Transverse colon (tissue), 4 donors: Measurements from ENCODE around the gene HERC2. TPM values are rescaled to one million over a fixed set of nuclear protein-coding genes. Genes with fewer than 3 reads are reported as not detected.

Experiments
- DNase-seq: peaks from one replicate; pipeline ENCODE4 v3.0.0-alpha.2; 2019
- H3K27ac ChIP-seq, 4 donors: fragments of 200-600 bp; sonication (generic); 2 replicates each; pipeline ENCODE4 v1.5.1; 2016 to 2018; ENCODE audit warnings: inconsistent platforms in 4 of 4
- H3K27me3 ChIP-seq: fragments of 200-600 bp; sonication (generic); 2 replicates; pipeline ENCODE4 v1.5.1; 2017; ENCODE audit warnings: inconsistent platforms
- H3K36me3 ChIP-seq, 4 donors: fragments of 200-600 bp; sonication (generic); 2 replicates each; pipeline ENCODE4 v1.5.1; 2017 to 2019; ENCODE audit warnings: inconsistent platforms in 4 of 4
- H3K4me1 ChIP-seq, 4 donors: fragments of 200-600 bp; sonication (generic); 2 replicates each; pipeline ENCODE4 v1.5.1; 2017 to 2020; ENCODE audit warnings: inconsistent platforms in 4 of 4
- H3K4me3 ChIP-seq, 4 donors: fragments of 200-600 bp; sonication (generic); 1 replicate in 1 of 4; 2 replicates in 3 of 4; pipeline versions ENCODE4 v1.5.1 to v1.6.1; 2017 to 2019; ENCODE audit warnings: inconsistent platforms in 4 of 4
- H3K9me3 ChIP-seq, 2 donors: fragments of 200-600 bp; sonication (generic); 2 replicates each; pipeline ENCODE4 v1.5.1; 2017 to 2019; ENCODE audit warnings: inconsistent platforms in 2 of 2
- EP300 ChIP-seq: sonication (generic); formaldehyde crosslinking; IDR thresholded peaks from one replicate; pipeline ENCODE4 v1.6.1; 2017; ENCODE audit warnings: antibody characterized with exemption, low read depth
- POLR2A ChIP-seq: fragments of 450-650 bp; IDR thresholded peaks from one replicate; pipeline ENCODE4 v1.6.1; 2016; ENCODE audit warnings: antibody characterized with exemption, mild to moderate bottlenecking, moderate library complexity
- POLR2AphosphoS5 ChIP-seq, 3 donors: sonication (generic); formaldehyde crosslinking; IDR thresholded peaks; one replicate each; pipeline ENCODE4 v1.6.1; 2016; ENCODE audit warnings: antibody characterized with exemption in 3 of 3
- WGBS, 2 donors: methylation state at CpG; one replicate each; pipeline ENCODE4 v1.1.5; 2018; ENCODE audit warnings: low coverage in 1 of 2; 5-methylcytosine and 5-hydroxymethylcytosine counted together
- in situ Hi-C, 4 donors: fragments of 200-750 bp; cut with MboI; loops; one replicate each; pipeline versions ENCODE4 v1.15.0 to v1.15.1; 2017; ENCODE audit warnings: low sequenced_read_pairs in 3 of 4, low pct_ligation_motif_present in 1 of 4, low pct_unique_long_range_greater_than_20kb in 1 of 4
- intact Hi-C: fragments of 100-400 bp; cut with DNase I; formaldehyde crosslinking; loops from one replicate; pipeline ENCODE4 v1.15.1; 2023; ENCODE audit warnings: low total_unique reads
- total RNA-seq, 4 donors: library from RNA; depleted of rRNA; stranded (reverse); fragments of >200 nt; gene quantifications; one replicate each; pipeline ENCODE4 v1.1.0, GENCODE V29; 2016
- TF ChIP-seq, protein P1 (sequence below), 5 experiments: fragments of 200-600 bp in 3 of 5; fragments of 450-650 bp in 2 of 5; sonication (generic) in 3 of 5; IDR thresholded peaks; 1 replicate in 2 of 5; 2 replicates in 3 of 5; pipeline ENCODE4 v1.5.1; 2016 to 2017; ENCODE audit warnings: antibody characterized with exemption in 5 of 5, inconsistent platforms in 3 of 5, mild to moderate bottlenecking in 2 of 5, moderate library complexity in 1 of 5

HERC2 gene
- total RNA-seq, 4 donors from 2014 or later = 64.9 to 182 (median 83.7) TPM

- H3K4me1 ChIP-seq = no peaks in the 10 kb centered on the region
- in situ Hi-C loops = no loop called here
- no peak for DNase-seq
- H3K4me3 ChIP-seq = no peak overlapping the region
- 92% methylated on average over 11 of the region's 11 CpGs; no CpG with 5 or more reads in 1 of the 2 donors for WGBS, 2 donors
- H3K27ac ChIP-seq = no peak overlapping the region
- H3K9me3 ChIP-seq = no peaks in the 10 kb centered on the region
- intact Hi-C loops = no loop called here
- no peaks in the 10 kb centered on the region for H3K27me3 ChIP-seq
- TF ChIP-seq POLR2AphosphoS5 (IDR thresholded peaks at IDR 0.05) (no peak), EP300 (no peak), POLR2A (no peak)
- TF ChIP-seq, protein P1, sequence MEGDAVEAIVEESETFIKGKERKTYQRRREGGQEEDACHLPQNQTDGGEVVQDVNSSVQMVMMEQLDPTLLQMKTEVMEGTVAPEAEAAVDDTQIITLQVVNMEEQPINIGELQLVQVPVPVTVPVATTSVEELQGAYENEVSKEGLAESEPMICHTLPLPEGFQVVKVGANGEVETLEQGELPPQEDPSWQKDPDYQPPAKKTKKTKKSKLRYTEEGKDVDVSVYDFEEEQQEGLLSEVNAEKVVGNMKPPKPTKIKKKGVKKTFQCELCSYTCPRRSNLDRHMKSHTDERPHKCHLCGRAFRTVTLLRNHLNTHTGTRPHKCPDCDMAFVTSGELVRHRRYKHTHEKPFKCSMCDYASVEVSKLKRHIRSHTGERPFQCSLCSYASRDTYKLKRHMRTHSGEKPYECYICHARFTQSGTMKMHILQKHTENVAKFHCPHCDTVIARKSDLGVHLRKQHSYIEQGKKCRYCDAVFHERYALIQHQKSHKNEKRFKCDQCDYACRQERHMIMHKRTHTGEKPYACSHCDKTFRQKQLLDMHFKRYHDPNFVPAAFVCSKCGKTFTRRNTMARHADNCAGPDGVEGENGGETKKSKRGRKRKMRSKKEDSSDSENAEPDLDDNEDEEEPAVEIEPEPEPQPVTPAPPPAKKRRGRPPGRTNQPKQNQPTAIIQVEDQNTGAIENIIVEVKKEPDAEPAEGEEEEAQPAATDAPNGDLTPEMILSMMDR (IDR thresholded peaks at IDR 0.05) = no peak
- H3K36me3 ChIP-seq = peaks cover 0 to 63% (median 3%) of the 10 kb centered on the region in 4 donors
Observed at GRCh38 chr15:28118083-28118482, 203.9 kb downstream of the HERC2 start.

GRCh38 chr15:28117432-28117990, 204.5 kb downstream of the HERC2 start:
- Histone ChIP-seq H3K4me1 (no peaks in the 10 kb centered on the region), H3K9me3 (no peaks in the 10 kb centered on the region), H3K36me3 (peaks cover 0 to 68% (median 6%) of the 10 kb centered on the region in 4 donors), H3K27ac (no peak overlapping the region), H3K27me3 (no peaks in the 10 kb centered on the region), H3K4me3 (no peak overlapping the region)
- intact Hi-C loops = no loop called here
- in situ Hi-C loops = no loop called here
- 95% methylated on average over 12 of the region's 12 CpGs; no CpG with 5 or more reads in 1 of the 2 donors for WGBS, 2 donors
- TF ChIP-seq, protein P1 (IDR thresholded peaks at IDR 0.05) = no peak
- TF ChIP-seq EP300 = no peak
- no peak for TF ChIP-seq POLR2AphosphoS5 (IDR thresholded peaks at IDR 0.05)
- no peak for TF ChIP-seq POLR2A
- DNase-seq = no peak

- in situ Hi-C loops (no loop called here), intact Hi-C loops (no loop called here)
- Histone ChIP-seq H3K27me3 (no peaks in the 10 kb centered on the region), H3K27ac (no peak overlapping the region), H3K36me3 (peaks cover 0 to 75% (median 8%) of the 10 kb centered on the region in 4 donors), H3K9me3 (no peaks in the 10 kb centered on the region), H3K4me3 (no peak overlapping the region), H3K4me1 (no peaks in the 10 kb centered on the region)
- WGBS, 2 donors = 93% methylated on average over 37 of the region's 42 CpGs; no CpG with 5 or more reads in 1 of the 2 donors
- TF ChIP-seq POLR2AphosphoS5 (IDR thresholded peaks at IDR 0.05) = no peak
- no peak for TF ChIP-seq POLR2A
- TF ChIP-seq EP300 = no peak
- TF ChIP-seq, protein P1 (IDR thresholded peaks at IDR 0.05) = no peak
- DNase-seq = no peak
Observed at GRCh38 chr15:28116521-28117431, 205.2 kb downstream of the HERC2 start.

DNA sequence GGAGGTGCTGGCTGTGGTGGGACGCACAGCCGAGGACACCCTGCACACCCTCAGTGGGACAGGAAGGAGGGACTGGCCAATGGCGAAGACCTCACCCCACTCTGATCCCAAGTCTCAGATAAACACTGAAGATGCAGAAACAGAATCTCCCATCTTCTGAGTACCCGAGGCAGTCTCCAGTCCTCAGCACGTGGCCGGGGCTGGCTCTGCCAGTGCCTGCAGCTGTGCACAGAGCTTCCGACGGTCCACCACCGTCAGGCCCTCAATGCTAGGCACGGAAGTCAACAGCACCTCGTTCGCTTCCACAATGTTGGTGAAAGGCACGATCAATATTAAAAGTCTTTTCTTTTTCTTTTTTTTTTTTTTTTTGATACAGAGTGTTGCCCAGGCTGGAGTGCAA, 206.1 kb downstream of the HERC2 start:
- Histone ChIP-seq H3K4me1 (no peaks in the 10 kb centered on the region), H3K27ac (no peak overlapping the region), H3K9me3 (no peaks in the 10 kb centered on the region), H3K4me3 (no peak overlapping the region), H3K36me3 (peaks cover 0 to 81% (median 11%) of the 10 kb centered on the region in 4 donors), H3K27me3 (no peaks in the 10 kb centered on the region)
- 89 to 96% methylated on average over 3 to 13 of the region's 13 CpGs for WGBS, 2 donors
- TF ChIP-seq POLR2AphosphoS5 (IDR thresholded peaks at IDR 0.05) (no peak), POLR2A (no peak), EP300 (no peak)
- TF ChIP-seq, protein P1 (IDR thresholded peaks at IDR 0.05) = no peak
- DNase-seq = no peak
- intact Hi-C loops (no loop called here), in situ Hi-C loops (no loop called here)
